Uterus (tissue), 2 donors: Measurements from ENCODE around the gene SLC4A5.

Experiments
- POLR2A ChIP-seq, 2 donors: fragments of 450-650 bp; IDR thresholded peaks; one replicate each; pipeline ENCODE4 v1.6.1; 2016; ENCODE audit warnings: antibody characterized with exemption in 2 of 2, mild to moderate bottlenecking in 1 of 2, moderate library complexity in 1 of 2
- TF ChIP-seq, protein P1 (sequence below), 4 experiments: fragments of 200-600 bp in 2 of 4; fragments of 450-650 bp in 2 of 4; sonication (generic) in 2 of 4; IDR thresholded peaks; one replicate each; pipeline ENCODE4 v1.5.1; 2016 to 2019; ENCODE audit warnings: antibody characterized with exemption in 4 of 4, mild to moderate bottlenecking in 2 of 4, moderate library complexity in 1 of 4

GRCh38 chr2:74199871-74200305 is 143.3 kb downstream of the SLC4A5 start:
- TF ChIP-seq, protein P1, sequence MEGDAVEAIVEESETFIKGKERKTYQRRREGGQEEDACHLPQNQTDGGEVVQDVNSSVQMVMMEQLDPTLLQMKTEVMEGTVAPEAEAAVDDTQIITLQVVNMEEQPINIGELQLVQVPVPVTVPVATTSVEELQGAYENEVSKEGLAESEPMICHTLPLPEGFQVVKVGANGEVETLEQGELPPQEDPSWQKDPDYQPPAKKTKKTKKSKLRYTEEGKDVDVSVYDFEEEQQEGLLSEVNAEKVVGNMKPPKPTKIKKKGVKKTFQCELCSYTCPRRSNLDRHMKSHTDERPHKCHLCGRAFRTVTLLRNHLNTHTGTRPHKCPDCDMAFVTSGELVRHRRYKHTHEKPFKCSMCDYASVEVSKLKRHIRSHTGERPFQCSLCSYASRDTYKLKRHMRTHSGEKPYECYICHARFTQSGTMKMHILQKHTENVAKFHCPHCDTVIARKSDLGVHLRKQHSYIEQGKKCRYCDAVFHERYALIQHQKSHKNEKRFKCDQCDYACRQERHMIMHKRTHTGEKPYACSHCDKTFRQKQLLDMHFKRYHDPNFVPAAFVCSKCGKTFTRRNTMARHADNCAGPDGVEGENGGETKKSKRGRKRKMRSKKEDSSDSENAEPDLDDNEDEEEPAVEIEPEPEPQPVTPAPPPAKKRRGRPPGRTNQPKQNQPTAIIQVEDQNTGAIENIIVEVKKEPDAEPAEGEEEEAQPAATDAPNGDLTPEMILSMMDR (IDR thresholded peaks at IDR 0.05): no peak
- TF ChIP-seq POLR2A (IDR thresholded peaks at IDR 0.05): no peak
